H1 (cell line): ENCODE results near the gene VPS13C. TPM values are rescaled to one million over a fixed set of nuclear protein-coding genes. Genes with fewer than 3 reads are reported as not detected.

Experiments
- CTCF ChIA-PET: fragments of 300-600 bp; sonication (Branson Sonifier 250); formaldehyde crosslinking; loops from one replicate; lab custom pipeline; 2021; ENCODE audit not compliant: partially characterized antibody; lab: Charles Lee
- POLR2A ChIA-PET: fragments of 300-600 bp; sonication (Branson Sonifier 250); formaldehyde crosslinking; loops from one replicate; lab custom pipeline; 2021; ENCODE audit warnings: inconsistent platforms; ENCODE audit not compliant: partially characterized antibody; lab: Charles Lee
- DNase-seq, 2 experiments: peaks; one replicate each; pipeline versions ENCODE4 v3.0.0 to v3.0.0-alpha.2; 2010 to 2022; ENCODE audit warnings: low spot score in 2 of 2, low read depth in 1 of 2, mixed read lengths in 1 of 2
- FAIRE-seq: peaks from 2 replicates; lab custom pipeline; 2011; peaks lifted over from hg19 to GRCh38; lab: Jason Lieb, UNC
- H2AFZ ChIP-seq: 2 replicates; pipeline ENCODE4 v1.8.1; 2012; ENCODE audit warnings: low read length, inconsistent platforms
- H2AK5ac ChIP-seq: 2 replicates; pipeline ENCODE4 v1.6.1; 2013; ENCODE audit warnings: low read depth, low read length
- H2BK120ac ChIP-seq: replicated peaks from 2 replicates; pipeline ENCODE3; 2013; ENCODE audit warnings: low read depth, low read length, inconsistent platforms
- H2BK12ac ChIP-seq: 2 replicates; pipeline ENCODE4 v1.6.1; 2013; ENCODE audit warnings: low read depth, low read length
- H2BK15ac ChIP-seq: 2 replicates; pipeline ENCODE4 v1.6.1; 2013; ENCODE audit warnings: low read length
- H2BK20ac ChIP-seq: 2 replicates; pipeline ENCODE4 v1.6.1; 2013; ENCODE audit warnings: low read length
- H2BK5ac ChIP-seq: 2 replicates; pipeline ENCODE4 v1.6.1; 2013; ENCODE audit warnings: low read depth, low read length
- H3K14ac ChIP-seq: 2 replicates; pipeline ENCODE4 v1.6.1; 2013; ENCODE audit warnings: inconsistent platforms; ENCODE audit not compliant: insufficient read length
- H3K18ac ChIP-seq: 2 replicates; pipeline ENCODE4 v1.6.1; 2013; ENCODE audit warnings: low read length; ENCODE audit errors: extremely low read depth
- H3K23ac ChIP-seq: 2 replicates; pipeline ENCODE4 v1.6.1; 2013; ENCODE audit warnings: inconsistent platforms; ENCODE audit not compliant: insufficient read length
- H3K23me2 ChIP-seq: 2 replicates; pipeline ENCODE4 v1.6.1; 2013; ENCODE audit warnings: low read depth, low read length
- H3K27ac ChIP-seq: 2 replicates; pipeline ENCODE4 v1.6.1; 2011; ENCODE audit warnings: low read depth, low read length, inconsistent platforms
- H3K27me3 ChIP-seq, 4 experiments: replicated peaks in 1 of 4; 1 replicate in 1 of 4; 2 replicates in 3 of 4; pipeline versions ENCODE4 v1.6.1 to v1.8.1; 2011 to 2013; ENCODE audit warnings: low read length in 3 of 4, mild to moderate bottlenecking in 3 of 4, inconsistent platforms in 2 of 4, mixed read lengths in 2 of 4, moderate library complexity in 1 of 4; ENCODE audit not compliant: control insufficient read depth in 3 of 4, insufficient read depth in 3 of 4; ENCODE audit errors: extremely low read depth in 1 of 4
- H3K36me3 ChIP-seq, 4 experiments: 2 replicates each; pipeline versions ENCODE4 v1.6.1 to v1.8.1; 2011 to 2013; ENCODE audit warnings: mild to moderate bottlenecking in 4 of 4, low read length in 3 of 4, moderate library complexity in 2 of 4, control low read depth in 1 of 4, inconsistent platforms in 1 of 4; ENCODE audit not compliant: insufficient read depth in 4 of 4, control insufficient read depth in 2 of 4
- H3K4ac ChIP-seq: replicated peaks from 2 replicates; pipeline ENCODE3; 2013; ENCODE audit warnings: low read length, low read depth, mixed read lengths, inconsistent platforms; ENCODE audit not compliant: insufficient read length
- H3K4me1 ChIP-seq, 4 experiments: replicated peaks in 1 of 4; 1 replicate in 1 of 4; 2 replicates in 3 of 4; pipeline versions ENCODE4 v1.6.1 to v1.8.1; 2011 to 2013; ENCODE audit warnings: low read length in 3 of 4, inconsistent platforms in 2 of 4, mixed read lengths in 1 of 4; ENCODE audit not compliant: insufficient read depth in 4 of 4, control insufficient read depth in 3 of 4
- H3K4me2 ChIP-seq, 2 experiments: 2 replicates each; pipeline versions ENCODE4 v1.6.1 to v1.8.1; 2011 to 2013; ENCODE audit warnings: low read depth in 2 of 2, low read length in 2 of 2, control low read depth in 1 of 2, inconsistent platforms in 1 of 2, mild to moderate bottlenecking in 1 of 2; ENCODE audit not compliant: insufficient read depth in 1 of 2
- H3K4me3 ChIP-seq, 4 experiments: fragments of 200-600, 300-600 bp in 1 of 4; sonication (generic), shearing (Covaris generic), sonication (Bioruptor Twin) in 1 of 4; 2 replicates each; pipeline versions ENCODE4 v1.5.1 to v1.8.1; 2011 to 2016; ENCODE audit warnings: low read length in 4 of 4, low read depth in 3 of 4, control low read depth in 2 of 4, inconsistent platforms in 2 of 4, mild to moderate bottlenecking in 2 of 4, mixed read lengths in 1 of 4, moderate library complexity in 1 of 4; ENCODE audit not compliant: insufficient read depth in 2 of 4; ENCODE audit errors: extremely low read depth in 1 of 4
- H3K56ac ChIP-seq: replicated peaks from 2 replicates; pipeline ENCODE3; 2013; ENCODE audit warnings: low read depth, mild to moderate bottlenecking, mixed read lengths, low read length, inconsistent platforms; ENCODE audit not compliant: insufficient read length
- H3K79me1 ChIP-seq: 2 replicates; pipeline ENCODE4 v1.6.1; 2013; ENCODE audit warnings: low read depth, low read length, control low read depth
- H3K79me2 ChIP-seq, 2 experiments: 2 replicates each; pipeline versions ENCODE4 v1.6.1 to v1.8.1; 2012 to 2013; ENCODE audit warnings: low read length in 2 of 2, mild to moderate bottlenecking in 2 of 2, inconsistent platforms in 1 of 2; ENCODE audit not compliant: insufficient read depth in 2 of 2, control insufficient read depth in 1 of 2
- H3K9ac ChIP-seq, 4 experiments: replicated peaks in 1 of 4; 1 replicate in 1 of 4; 2 replicates in 3 of 4; pipeline versions ENCODE4 v1.6.1 to v1.8.1; 2011 to 2013; ENCODE audit warnings: low read depth in 3 of 4, low read length in 3 of 4, control low read depth in 2 of 4, mild to moderate bottlenecking in 2 of 4, moderate library complexity in 2 of 4, inconsistent platforms in 1 of 4; ENCODE audit errors: extremely low read depth in 1 of 4
- H3K9me3 ChIP-seq, 2 experiments: 2 replicates each; pipeline versions ENCODE4 v1.6.1 to v1.8.1; 2012 to 2013; ENCODE audit warnings: mild to moderate bottlenecking in 2 of 2, moderate library complexity in 2 of 2, control low read depth in 1 of 2, inconsistent platforms in 1 of 2, low read depth in 1 of 2, low read length in 1 of 2, mixed read lengths in 1 of 2; ENCODE audit not compliant: insufficient read depth in 2 of 2
- H4K20me1 ChIP-seq, 2 experiments: replicated peaks in 1 of 2; 2 replicates each; pipeline versions ENCODE3 to v1.8.1; 2011 to 2013; ENCODE audit warnings: inconsistent platforms in 2 of 2, low read length in 2 of 2, mild to moderate bottlenecking in 1 of 2; ENCODE audit not compliant: insufficient read depth in 2 of 2, control insufficient read depth in 1 of 2
- H4K5ac ChIP-seq: 2 replicates; pipeline ENCODE4 v1.6.1; 2013; ENCODE audit warnings: low read length, low read depth, mixed read lengths, inconsistent platforms; ENCODE audit not compliant: insufficient read length
- H4K8ac ChIP-seq: 2 replicates; pipeline ENCODE4 v1.8.0; 2013; ENCODE audit warnings: mild to moderate bottlenecking, moderate library complexity, low read length, inconsistent platforms; ENCODE audit not compliant: insufficient read depth; ENCODE audit errors: extremely low read depth
- H4K91ac ChIP-seq: replicated peaks from 2 replicates; pipeline ENCODE3; 2013; ENCODE audit warnings: low read length, mixed read lengths, inconsistent platforms; ENCODE audit not compliant: insufficient read length
- CBX8 ChIP-seq: fragments of 300-800, 300-1000 bp; sonication (generic); IDR thresholded peaks from 2 replicates; pipeline ENCODE4 v1.7.1; 2016; ENCODE audit warnings: low read depth, low read length, borderline replicate concordance
- EGR1 ChIP-seq: IDR thresholded peaks from 2 replicates; pipeline ENCODE4 v1.6.1; 2011; ENCODE audit warnings: low read depth, low read length, borderline replicate concordance
- GABPA ChIP-seq: IDR thresholded peaks from 2 replicates; pipeline ENCODE4 v1.6.1; 2011; ENCODE audit warnings: mild to moderate bottlenecking, low read length, moderate library complexity, borderline replicate concordance; ENCODE audit not compliant: insufficient read depth
- JUND ChIP-seq: IDR thresholded peaks from 2 replicates; pipeline ENCODE4 v1.6.1; 2011; ENCODE audit warnings: mild to moderate bottlenecking, improper control_type of control experiment, low read length
- KDM1A ChIP-seq: fragments of 200-600, 300-600 bp; sonication (generic); IDR thresholded peaks from 2 replicates; pipeline ENCODE4 v1.7.1; 2016; ENCODE audit warnings: mild to moderate bottlenecking, low read length, borderline replicate concordance
- KDM4A ChIP-seq: IDR thresholded peaks from one replicate; pipeline ENCODE4 v1.7.1; 2012; ENCODE audit warnings: low read depth, mild to moderate bottlenecking, moderate library complexity, low read length, inconsistent platforms; ENCODE audit not compliant: severe bottlenecking
- PHF8 ChIP-seq: fragments of 200-600 bp; sonication (generic); conservative IDR thresholded peaks from 2 replicates; pipeline ENCODE4 v1.7.1; 2012; ENCODE audit warnings: low read depth, mild to moderate bottlenecking, inconsistent platforms, low read length, moderate library complexity
- POU5F1 ChIP-seq: IDR thresholded peaks from 2 replicates; pipeline ENCODE4 v1.6.1; 2011; ENCODE audit warnings: low read depth, mild to moderate bottlenecking, low read length, moderate library complexity
- RBBP5 ChIP-seq: IDR thresholded peaks from 2 replicates; pipeline ENCODE4 v1.7.1; 2012; ENCODE audit warnings: low read depth, mild to moderate bottlenecking, inconsistent platforms, low read length, moderate library complexity, borderline replicate concordance
- WGBS, 2 experiments: shearing (Covaris generic) in 1 of 2; methylation state at CpG; one replicate each; pipeline versions ENCODE4 v1.1.6 to v1.1.7; 2013 to 2015; ENCODE audit warnings: low lambda C conversion rate in 2 of 2, mixed read lengths in 2 of 2, inconsistent platforms in 1 of 2, low coverage in 1 of 2, missing lambda C conversion rate in 1 of 2; ENCODE audit not compliant: insufficient replicate concordance in 2 of 2, insufficient coverage in 1 of 2, insufficient read length in 1 of 2; ENCODE audit errors: extremely low coverage in 1 of 2, missing lambda C conversion rate in 1 of 2; 5-methylcytosine and 5-hydroxymethylcytosine counted together
- polyA plus RNA-seq, 7 experiments: library from polyadenylated mRNA; depleted of rRNA in 3 of 7; stranded (reverse) in 5 of 7; unstranded in 2 of 7; fragments of >200 nt in 5 of 7; fragments of 200-250 nt in 2 of 7; gene quantifications; 1 replicate in 5 of 7; 2 replicates in 1 of 7; 4 replicates in 1 of 7; pipeline versions ENCODE4 v1.2.1 to v1.2.3, GENCODE V29; 2011 to 2013; ENCODE audit warnings: missing spikeins in 2 of 7, mixed read lengths in 2 of 7
- total RNA-seq: library from RNA; stranded (reverse); fragmentation: NEBNext Ultra II Directional; extraction: Animal tissue kit (Norgen Biotek cat#: 25700); gene quantifications from 2 replicates; pipeline ENCODE4 v1.2.1, GENCODE V29; 2021
- TF ChIP-seq, protein P1 (sequence below): IDR thresholded peaks from 2 replicates; pipeline ENCODE4 v1.6.1; 2012; ENCODE audit warnings: inconsistent platforms

The VPS13C gene
- total and polyA plus RNA-seq, 2 of the 8 experiments (the other 6 are each of a cell fraction or from before 2014, with no cell fraction given): 4.8 to 18.8 TPM

DNA sequence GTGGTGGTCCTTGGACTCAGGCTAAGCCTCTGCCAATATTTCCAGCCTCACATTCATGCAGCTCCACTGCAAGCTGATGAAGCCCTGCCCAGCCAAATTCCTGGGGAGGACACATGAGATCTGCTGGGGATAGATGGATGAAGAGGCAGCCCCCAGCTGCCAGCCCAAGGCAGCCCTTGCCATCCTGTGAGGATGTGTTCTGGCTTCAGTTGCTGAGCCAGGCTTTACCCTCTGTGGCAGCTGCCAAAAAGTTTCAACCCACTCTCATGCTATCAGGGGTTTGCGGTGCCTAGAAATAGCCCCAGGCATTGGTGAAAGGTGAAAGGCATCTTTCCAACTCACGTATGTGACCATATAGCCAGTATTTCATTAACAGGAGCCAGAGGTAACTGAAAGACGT lies 44.2 kb upstream of the VPS13C start:
- no peak for DNase-seq
- no peaks in the 10 kb centered on the region for H3K36me3 ChIP-seq
- H3K14ac ChIP-seq: no peak overlapping the region
- H3K4me2 ChIP-seq: no peak overlapping the region
- no peak overlapping the region for H2AFZ ChIP-seq
- no peak overlapping the region for H3K56ac ChIP-seq
- H3K23ac ChIP-seq: no peak overlapping the region
- 81% methylated on average over 3 of the region's 3 CpGs; no CpG with 5 or more reads in 1 of the 2 experiments for WGBS, 2 experiments
- no peak overlapping the region for H2BK15ac ChIP-seq
- no peaks in the 10 kb centered on the region for H3K9me3 ChIP-seq
- H2BK20ac ChIP-seq: no peak overlapping the region
- H3K79me2 ChIP-seq: no peaks in the 10 kb centered on the region
- no peaks in the 10 kb centered on the region for H3K27me3 ChIP-seq
- no peak overlapping the region for H2BK120ac ChIP-seq
- H4K91ac ChIP-seq: no peak overlapping the region
- H3K4ac ChIP-seq: no peak overlapping the region
- no peak overlapping the region for H4K8ac ChIP-seq
- no peaks in the 10 kb centered on the region for H3K4me1 ChIP-seq
- H3K9ac ChIP-seq: no peak overlapping the region
- H3K23me2 ChIP-seq: no peaks in the 10 kb centered on the region
- POLR2A ChIA-PET: no interaction called here
- CTCF ChIA-PET: interaction anchor here (1.0 to 1.4 kb wide), 3 partner anchors 21 to 202 kb away, joined by 3 to 4 read pairs (median 3); no protein-coding TSS in a partner anchor
- H3K18ac ChIP-seq: no peak overlapping the region
- H3K79me1 ChIP-seq: no peaks in the 10 kb centered on the region
- H2AK5ac ChIP-seq: no peak overlapping the region
- no peaks in the 10 kb centered on the region for H4K20me1 ChIP-seq
- H3K27ac ChIP-seq: no peak overlapping the region
- H2BK5ac ChIP-seq: no peak overlapping the region
- FAIRE-seq: no peak
- no peak overlapping the region for H3K4me3 ChIP-seq
- no peak overlapping the region for H4K5ac ChIP-seq
- H2BK12ac ChIP-seq: no peak overlapping the region
- TF ChIP-seq GABPA (no peak), KDM4A (no peak), RBBP5 (no peak), KDM1A (no peak), POU5F1 (no peak), CBX8 (no peak), PHF8 (no peak), EGR1 (no peak), JUND (no peak)
- TF ChIP-seq, protein P1, sequence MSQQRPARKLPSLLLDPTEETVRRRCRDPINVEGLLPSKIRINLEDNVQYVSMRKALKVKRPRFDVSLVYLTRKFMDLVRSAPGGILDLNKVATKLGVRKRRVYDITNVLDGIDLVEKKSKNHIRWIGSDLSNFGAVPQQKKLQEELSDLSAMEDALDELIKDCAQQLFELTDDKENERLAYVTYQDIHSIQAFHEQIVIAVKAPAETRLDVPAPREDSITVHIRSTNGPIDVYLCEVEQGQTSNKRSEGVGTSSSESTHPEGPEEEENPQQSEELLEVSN: no peak
